ENCODE data around the gene DOCK3. TPM values are rescaled to one million over a fixed set of nuclear protein-coding genes. Genes with fewer than 3 reads are reported as not detected.
"Not testable (repeated sequence)": the region's sequence is repeated elsewhere in the genome, so short reads cannot be mapped to it uniquely, and the experiment has no call there.

Gene DOCK3
- total RNA-seq, 1 experiment from 2014 or later: 8.3 TPM

- Histone ChIP-seq H3K27me3 (ENCODE audit: insufficient read depth, low read length) (no peaks in the 10 kb centered on the region), H3K9ac (ENCODE audit: extremely low read depth, insufficient read length, low read length) (no peak overlapping the region), H3K79me1 (ENCODE audit: insufficient read depth, low read depth, low read length, poor library complexity, severe bottlenecking) (no peaks in the 10 kb centered on the region), H2AFZ (ENCODE audit: low read length) (no peak overlapping the region), H2AK5ac (ENCODE audit: insufficient read length, low read length) (no peak overlapping the region), H4K20me1 (ENCODE audit: control insufficient read depth, insufficient read depth, insufficient read length) (no peaks in the 10 kb centered on the region), H3K23ac (ENCODE audit: insufficient read length, low read depth, low read length) (no peak overlapping the region), H2BK12ac (ENCODE audit: insufficient read length, low read depth, low read length) (no peak overlapping the region), H3K79me2 (ENCODE audit: insufficient read depth, low read length) (no peaks in the 10 kb centered on the region), H4K91ac (ENCODE audit: insufficient read length, low read depth, low read length) (no peak overlapping the region), H3K9me3 (ENCODE audit: control insufficient read depth, low read depth, low read length) (no peaks in the 10 kb centered on the region), H2BK120ac (ENCODE audit: low read depth, low read length, poor library complexity, severe bottlenecking) (no peak overlapping the region), H3K4me2 (ENCODE audit: insufficient read depth, insufficient read length, low read length) (no peak overlapping the region), H3K27ac (ENCODE audit: insufficient read length, low read depth, low read length) (no peak overlapping the region), H3K14ac (ENCODE audit: insufficient read depth, low read length) (no peak overlapping the region), H4K8ac (replicated peaks; ENCODE audit: insufficient read length, low read depth, low read length) (no peak overlapping the region), H3T11ph (ENCODE audit: low read length) (no peak overlapping the region), H4K5ac (ENCODE audit: insufficient read length, low read depth, low read length) (no peak overlapping the region), H2BK5ac (ENCODE audit: insufficient read length, low read length) (no peak overlapping the region), H2BK20ac (ENCODE audit: low read depth, low read length, poor library complexity, severe bottlenecking) (no peak overlapping the region), H3K56ac (ENCODE audit: insufficient read length, low read depth, low read length) (no peak overlapping the region), H3K4ac (ENCODE audit: low read depth, low read length) (no peak overlapping the region), H3K18ac (ENCODE audit: insufficient read length, low read depth, low read length) (no peak overlapping the region), H2BK15ac (ENCODE audit: low read depth, low read length) (no peak overlapping the region), H3K4me1 (ENCODE audit: insufficient read depth, low read length) (no peaks in the 10 kb centered on the region), H3K23me2 (ENCODE audit: insufficient read length, low read depth, low read length, poor library complexity, severe bottlenecking) (no peaks in the 10 kb centered on the region)
- no CpG with 5 or more reads among the region's 2 CpGs for WGBS (ENCODE audit: extremely low coverage, insufficient read length, low lambda C conversion rate)
- Mint-ChIP-seq H3K4me1 (peaks cover 6 to 7% of the 10 kb centered on the region in 2 experiments), H3K4me3 (no peak overlapping the region), H3K36me3 (ENCODE audit: insufficient read depth in 1 of 3, low read depth in 3 of 3) (peaks cover 4 to 6% (median 4%) of the 10 kb centered on the region in 3 experiments), H3K9me3 (peaks cover 4 to 6% of the 10 kb centered on the region in 2 experiments), H3K27me3 (ENCODE audit: low read depth) (no peaks in the 10 kb centered on the region), H3K27ac (no peak overlapping the region)
- no peak for DNase-seq
- TF ChIP-seq CTCF (conservative IDR thresholded peaks at IDR 0.05): no peak
Measured at GRCh38 chr3:50972029-50972428, 297.3 kb downstream of the DOCK3 start.

- H3K14ac ChIP-seq (ENCODE audit: insufficient read depth, low read length): peak overlapping the region; percentile 88; the same call in 1 of the 2 replicates
Measured at GRCh38 chr3:50978586-50978985, 303.9 kb downstream of the DOCK3 start.

More at GRCh38 chr3:50978586-50978985, 303.9 kb downstream of the DOCK3 start:
- not testable (repeated sequence) for H3K9me3 Mint-ChIP-seq; H3K56ac ChIP-seq (ENCODE audit: insufficient read length, low read depth, low read length); DNase-seq; H3K23me2 ChIP-seq (ENCODE audit: insufficient read length, low read depth, low read length, poor library complexity, severe bottlenecking); H3K23ac ChIP-seq (ENCODE audit: insufficient read length, low read depth, low read length); H3K27me3 ChIP-seq (ENCODE audit: insufficient read depth, low read length); H3K4ac ChIP-seq (ENCODE audit: low read depth, low read length); H2BK12ac ChIP-seq (ENCODE audit: insufficient read length, low read depth, low read length); H3K27ac ChIP-seq (ENCODE audit: insufficient read length, low read depth, low read length); H3T11ph ChIP-seq (ENCODE audit: low read length); H3K4me2 ChIP-seq (ENCODE audit: insufficient read depth, insufficient read length, low read length); H4K91ac ChIP-seq (ENCODE audit: insufficient read length, low read depth, low read length); H3K79me2 ChIP-seq (ENCODE audit: insufficient read depth, low read length); H3K27me3 Mint-ChIP-seq (ENCODE audit: low read depth); H3K79me1 ChIP-seq (ENCODE audit: insufficient read depth, low read depth, low read length, poor library complexity, severe bottlenecking); H2BK15ac ChIP-seq (ENCODE audit: low read depth, low read length); H4K20me1 ChIP-seq (ENCODE audit: control insufficient read depth, insufficient read depth, insufficient read length); H2AK5ac ChIP-seq (ENCODE audit: insufficient read length, low read length); H2BK5ac ChIP-seq (ENCODE audit: insufficient read length, low read length); H2AFZ ChIP-seq (ENCODE audit: low read length); H2BK20ac ChIP-seq (ENCODE audit: low read depth, low read length, poor library complexity, severe bottlenecking); H3K4me1 ChIP-seq (ENCODE audit: insufficient read depth, low read length); H2BK120ac ChIP-seq (ENCODE audit: low read depth, low read length, poor library complexity, severe bottlenecking); H3K9me3 ChIP-seq (ENCODE audit: control insufficient read depth, low read depth, low read length)
- peaks cover 5 to 11% (median 7%) of the 10 kb centered on the region in 3 experiments; a peak in 6 of 7 replicates for H3K36me3 Mint-ChIP-seq (ENCODE audit: insufficient read depth in 1 of 3, low read depth in 3 of 3)
- no CpG with 5 or more reads among the region's 18 CpGs for WGBS (ENCODE audit: extremely low coverage, insufficient read length, low lambda C conversion rate)
- peaks cover 18 to 19% of the 10 kb centered on the region in 2 experiments for H3K4me1 Mint-ChIP-seq
- Histone ChIP-seq H3K18ac (ENCODE audit: insufficient read length, low read depth, low read length) (peak overlapping the region; percentile 97), H4K8ac (replicated peaks; ENCODE audit: insufficient read length, low read depth, low read length) (peak overlapping the region; percentile 98), H3K9ac (ENCODE audit: extremely low read depth, insufficient read length, low read length) (peak overlapping the region; percentile 65), H4K5ac (ENCODE audit: insufficient read length, low read depth, low read length) (peak overlapping the region; percentile 97)
- H3K27ac Mint-ChIP-seq: peak overlapping the region; percentile 91 to 99 (median 96)
- H3K4me3 Mint-ChIP-seq: peak overlapping the region; percentile 68 to 77

Measured in H9 (cell line).